GM19193 (cell line): ENCODE data around the gene BCAS4.

Experiments used
- POLR2A ChIP-seq: IDR thresholded peaks from 4 replicates; pipeline ENCODE4 v1.6.1; 2011; ENCODE audit not compliant: insufficient read depth, insufficient read length; ENCODE audit errors: extremely low read depth

BCAS4 gene

DNA sequence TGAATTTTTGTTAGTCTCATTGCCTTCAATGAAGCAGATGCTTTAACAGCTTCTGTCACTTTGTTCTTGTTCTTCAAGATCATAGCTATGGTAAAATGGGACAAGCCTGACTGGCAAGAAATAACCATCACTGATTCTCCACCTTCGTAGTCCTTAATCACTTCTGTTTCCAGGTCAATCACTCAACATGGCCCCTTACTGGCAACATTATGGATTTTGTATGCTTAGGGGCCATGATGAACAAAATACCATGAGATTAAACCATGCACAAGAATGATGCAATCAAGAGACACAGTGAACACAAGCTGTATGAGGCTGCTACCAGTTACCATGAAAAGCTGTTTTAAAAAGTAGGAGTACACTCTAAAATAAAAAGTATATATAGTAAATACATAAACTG is 103.6 kb downstream of the BCAS4 start:
- TF ChIP-seq POLR2A: no peak

GRCh38 chr20:50900261-50900660 is 105.4 kb downstream of the BCAS4 start:
- TF ChIP-seq POLR2A: no peak

GRCh38 chr20:50901301-50901700 is 106.4 kb downstream of the BCAS4 start:
- no peak for TF ChIP-seq POLR2A

DNA sequence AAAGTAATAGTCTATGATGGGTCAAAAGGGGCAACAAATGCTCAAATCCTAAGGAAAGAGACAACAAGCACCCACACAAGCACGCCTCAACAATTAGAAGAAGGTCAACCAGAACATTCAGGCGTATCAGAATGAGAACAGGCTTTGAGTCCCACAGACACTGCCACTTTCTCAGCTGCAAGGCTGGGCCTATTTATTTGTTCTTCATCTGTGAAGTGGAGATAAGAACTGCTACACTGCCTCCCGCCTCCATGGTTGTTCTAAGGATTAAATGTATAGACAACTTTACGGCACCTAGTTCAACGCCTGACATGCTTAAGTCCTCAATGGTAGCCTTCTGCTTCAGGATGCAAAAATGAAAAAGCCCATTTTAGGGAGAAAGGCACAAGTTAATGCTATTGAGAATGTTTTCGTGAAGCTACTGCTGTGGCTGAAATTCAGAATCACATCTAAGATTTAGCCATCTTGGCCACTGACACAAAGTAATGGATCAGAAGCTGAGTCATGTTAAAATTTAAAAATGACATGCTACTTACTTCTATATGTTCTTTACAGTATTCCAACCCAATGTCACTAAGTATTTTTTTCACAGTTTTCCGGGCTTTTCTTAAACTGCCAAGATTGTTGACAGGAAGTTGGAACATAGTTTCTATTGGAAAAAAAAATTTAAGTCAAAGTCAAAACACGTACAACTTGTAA is 108.6 kb downstream of the BCAS4 start:
- no peak for TF ChIP-seq POLR2A

GRCh38 chr20:50904067-50904570 is 109.3 kb downstream of the BCAS4 start:
- TF ChIP-seq POLR2A: no peak

GRCh38 chr20:50909413-50909812 is 114.6 kb downstream of the BCAS4 start:
- no peak for TF ChIP-seq POLR2A

DNA sequence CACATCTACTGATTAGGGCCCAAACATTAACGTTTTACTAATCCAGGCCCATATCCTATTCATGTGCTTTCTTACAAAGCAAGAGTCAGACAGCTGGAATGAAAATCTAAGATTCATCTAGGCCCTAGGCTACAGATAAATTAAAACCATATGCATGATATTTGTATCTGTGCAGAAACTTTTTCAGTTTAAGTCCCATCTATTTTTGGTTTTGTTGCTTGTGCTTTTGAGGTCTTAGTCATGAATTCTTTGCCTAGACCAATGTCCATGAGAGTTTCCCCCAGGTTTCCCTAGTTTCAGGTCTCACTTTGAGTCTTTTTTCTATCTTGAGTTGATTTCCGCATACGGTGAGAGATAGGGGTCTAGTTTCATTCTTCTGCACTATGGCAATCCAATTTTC is 116.2 kb downstream of the BCAS4 start:
- no peak for TF ChIP-seq POLR2A

- no peak for TF ChIP-seq POLR2A
Observed at GRCh38 chr20:50911716-50912115, 116.9 kb downstream of the BCAS4 start.

GRCh38 chr20:50913690-50914375 is 119.0 kb downstream of the BCAS4 start:
- no peak for TF ChIP-seq POLR2A

GRCh38 chr20:50915424-50915823 is 120.6 kb downstream of the BCAS4 start:
- TF ChIP-seq POLR2A: no peak

GRCh38 chr20:50916257-50916656 is 121.4 kb downstream of the BCAS4 start:
- no peak for TF ChIP-seq POLR2A

GRCh38 chr20:50916934-50917333 is 122.1 kb downstream of the BCAS4 start:
- no peak for TF ChIP-seq POLR2A

- no peak for TF ChIP-seq POLR2A
Observed at GRCh38 chr20:50918403-50918802, 123.5 kb downstream of the BCAS4 start.

GRCh38 chr20:50919567-50919966 is 124.7 kb downstream of the BCAS4 start:
- no peak for TF ChIP-seq POLR2A

DNA sequence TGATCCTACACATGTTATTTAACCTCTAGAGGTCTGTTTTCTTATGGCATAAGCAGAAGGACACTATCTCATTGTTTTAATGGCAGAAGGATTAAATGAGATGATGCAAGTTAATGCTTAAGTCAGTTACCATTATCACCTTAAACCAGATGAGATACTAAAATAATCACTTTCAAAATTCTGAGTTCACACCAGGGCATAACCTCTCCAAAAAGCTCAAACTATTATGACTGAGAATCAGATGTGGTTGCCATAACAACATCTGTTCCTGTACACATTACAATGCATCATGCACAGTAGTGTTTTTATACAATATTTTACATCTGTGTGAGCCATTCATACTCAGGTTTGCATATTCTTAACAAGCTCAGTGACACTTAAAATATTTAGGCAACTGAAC is 126.1 kb downstream of the BCAS4 start:
- TF ChIP-seq POLR2A: no peak
